Upper lobe of right lung (tissue), 1 donor: ENCODE measurements around the gene TXNRD1. TPM values are rescaled to one million over a fixed set of nuclear protein-coding genes. Genes with fewer than 3 reads are reported as not detected.

ENCODE experiments used
- ATAC-seq: fragments of 200-7000 bp; cut with Tn5 transposase; one replicate; pipeline ENCODE4 v1.9.1; 2020; ENCODE audit warnings: mild to moderate bottlenecking, moderate library complexity
- DNase-seq: peaks from one replicate; pipeline ENCODE4 v3.0.0-alpha.2; 2020
- H3K27ac ChIP-seq: fragments of 200-600 bp; one replicate; pipeline ENCODE4 v1.8.0; 2022
- H3K27me3 ChIP-seq: fragments of 200-600 bp; one replicate; pipeline ENCODE4 v1.8.0; 2022; ENCODE audit warnings: mild to moderate bottlenecking
- H3K36me3 ChIP-seq: fragments of 200-600 bp; one replicate; pipeline ENCODE4 v1.8.0; 2022
- H3K4me1 ChIP-seq: fragments of 200-600 bp; one replicate; pipeline ENCODE4 v1.8.0; 2022
- H3K4me3 ChIP-seq: fragments of 200-600 bp; one replicate; pipeline ENCODE4 v1.8.0; 2022; ENCODE audit warnings: mild to moderate bottlenecking
- H3K9me3 ChIP-seq: fragments of 200-600 bp; one replicate; pipeline ENCODE4 v1.8.0; 2022
- intact Hi-C: fragments of 100-400 bp; cut with DNase I; formaldehyde crosslinking; loops from one replicate; pipeline ENCODE4 v1.11.0; 2022
- total RNA-seq: library from RNA; stranded (reverse); fragmentation: NEBNext Ultra II Directional; extraction: Animal tissue kit (Norgen Biotek cat#: 25700); gene quantifications from one replicate; pipeline ENCODE4 v1.2.1, GENCODE V29; 2021
- TF ChIP-seq, protein P1 (sequence below): fragments of 200-600 bp; IDR thresholded peaks from one replicate; pipeline ENCODE4 v1.8.0; 2022; ENCODE audit warnings: antibody characterized with exemption
- donor health status: DM: no; HTN: yes; CAD: no; lungs with severe emphysema.

TXNRD1 gene
- total RNA-seq, 1 donor from 2014 or later, result 161 TPM

- intact Hi-C loops, result no loop called here
- Histone ChIP-seq H3K4me3 (no peak overlapping the region), H3K4me1 (peaks cover 43% of the 10 kb centered on the region), H3K9me3 (no peaks in the 10 kb centered on the region), H3K27ac (no peak overlapping the region), H3K27me3 (no peaks in the 10 kb centered on the region), H3K36me3 (peaks cover 15% of the 10 kb centered on the region)
- ATAC-seq (no peak), DNase-seq (no peak)
- TF ChIP-seq, protein P1, sequence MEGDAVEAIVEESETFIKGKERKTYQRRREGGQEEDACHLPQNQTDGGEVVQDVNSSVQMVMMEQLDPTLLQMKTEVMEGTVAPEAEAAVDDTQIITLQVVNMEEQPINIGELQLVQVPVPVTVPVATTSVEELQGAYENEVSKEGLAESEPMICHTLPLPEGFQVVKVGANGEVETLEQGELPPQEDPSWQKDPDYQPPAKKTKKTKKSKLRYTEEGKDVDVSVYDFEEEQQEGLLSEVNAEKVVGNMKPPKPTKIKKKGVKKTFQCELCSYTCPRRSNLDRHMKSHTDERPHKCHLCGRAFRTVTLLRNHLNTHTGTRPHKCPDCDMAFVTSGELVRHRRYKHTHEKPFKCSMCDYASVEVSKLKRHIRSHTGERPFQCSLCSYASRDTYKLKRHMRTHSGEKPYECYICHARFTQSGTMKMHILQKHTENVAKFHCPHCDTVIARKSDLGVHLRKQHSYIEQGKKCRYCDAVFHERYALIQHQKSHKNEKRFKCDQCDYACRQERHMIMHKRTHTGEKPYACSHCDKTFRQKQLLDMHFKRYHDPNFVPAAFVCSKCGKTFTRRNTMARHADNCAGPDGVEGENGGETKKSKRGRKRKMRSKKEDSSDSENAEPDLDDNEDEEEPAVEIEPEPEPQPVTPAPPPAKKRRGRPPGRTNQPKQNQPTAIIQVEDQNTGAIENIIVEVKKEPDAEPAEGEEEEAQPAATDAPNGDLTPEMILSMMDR, result no peak
Observed at GRCh38 chr12:104306376-104306775, 90.8 kb downstream of the TXNRD1 start.

DNA sequence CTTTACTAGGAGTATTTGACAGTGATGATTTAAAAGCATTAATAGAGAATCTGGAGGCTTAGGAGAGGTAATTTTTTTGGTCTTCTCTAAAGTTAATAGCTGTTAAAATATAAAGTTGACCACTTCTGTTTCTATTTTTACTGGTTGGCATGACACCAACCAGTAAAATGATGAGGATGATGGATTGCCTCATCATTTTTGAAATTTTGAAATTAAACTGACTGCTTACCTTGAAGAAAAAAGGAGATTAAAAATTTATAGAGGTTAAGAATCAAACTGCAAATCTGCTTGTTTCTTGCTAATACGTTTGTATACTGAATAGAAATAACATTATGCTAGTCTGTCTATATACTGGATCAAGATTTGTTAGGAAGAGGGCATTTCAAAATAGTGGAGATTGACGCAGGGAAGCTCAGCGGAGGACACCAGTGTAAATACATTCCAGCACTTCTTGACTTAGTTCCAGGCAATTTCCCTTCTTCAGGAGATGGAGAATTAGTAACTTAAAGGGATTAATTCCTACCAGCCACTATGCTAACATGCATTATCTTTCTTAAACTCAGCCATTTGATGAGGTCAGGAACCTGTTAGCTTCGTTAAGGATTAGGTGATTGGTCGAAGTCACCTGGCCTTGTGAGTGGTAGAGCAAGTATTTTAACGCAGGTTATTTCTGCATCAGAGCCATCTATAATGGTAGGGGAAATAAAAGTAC lies 91.5 kb downstream of the TXNRD1 start:
- H3K4me3 ChIP-seq, result no peak overlapping the region
- H3K27ac ChIP-seq, result no peak overlapping the region
- intact Hi-C loops, result no loop called here
- ATAC-seq (no peak), DNase-seq (no peak)
- no peaks in the 10 kb centered on the region for H3K27me3 ChIP-seq
- TF ChIP-seq, protein P1, result no peak
- H3K4me1 ChIP-seq, result peaks cover 43% of the 10 kb centered on the region
- peaks cover 23% of the 10 kb centered on the region for H3K36me3 ChIP-seq
- no peaks in the 10 kb centered on the region for H3K9me3 ChIP-seq

DNA sequence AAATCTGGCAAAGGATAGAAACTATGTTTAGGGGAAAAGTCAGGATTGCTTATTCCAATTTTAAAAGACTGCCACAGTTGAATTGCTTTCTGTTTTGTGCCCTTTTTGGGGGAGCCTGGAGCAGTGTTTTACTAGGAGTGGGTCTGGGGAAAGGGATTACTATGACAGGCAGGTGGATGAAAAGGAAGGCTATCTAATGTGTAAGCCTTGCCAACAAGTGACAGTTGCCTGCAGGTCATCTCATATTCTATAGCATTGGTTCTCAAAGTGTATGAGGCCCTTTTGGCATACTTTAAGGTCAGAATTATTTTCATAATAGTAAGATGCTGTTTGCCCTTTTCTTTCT lies 92.0 kb downstream of the TXNRD1 start:
- no peak overlapping the region for H3K27ac ChIP-seq
- peaks cover 28% of the 10 kb centered on the region for H3K36me3 ChIP-seq
- H3K4me3 ChIP-seq, result no peak overlapping the region
- DNase-seq (no peak), ATAC-seq (no peak)
- no peaks in the 10 kb centered on the region for H3K27me3 ChIP-seq
- peaks cover 41% of the 10 kb centered on the region for H3K4me1 ChIP-seq
- H3K9me3 ChIP-seq, result no peaks in the 10 kb centered on the region
- TF ChIP-seq, protein P1, result no peak
- intact Hi-C loops, result no loop called here

GRCh38 chr12:104309446-104309993 lies 93.9 kb downstream of the TXNRD1 start:
- Histone ChIP-seq H3K4me3 (no peak overlapping the region), H3K4me1 (peaks cover 25% of the 10 kb centered on the region), H3K36me3 (peaks cover 45% of the 10 kb centered on the region), H3K27me3 (no peaks in the 10 kb centered on the region), H3K27ac (no peak overlapping the region), H3K9me3 (no peaks in the 10 kb centered on the region)
- no peak for DNase-seq
- ATAC-seq, result no peak
- intact Hi-C loops, result no loop called here
- TF ChIP-seq, protein P1, result no peak

- intact Hi-C loops, result no loop called here
- DNase-seq, result no peak
- ATAC-seq, result no peak
- Histone ChIP-seq H3K4me3 (no peak overlapping the region), H3K9me3 (no peaks in the 10 kb centered on the region), H3K36me3 (peaks cover 50% of the 10 kb centered on the region), H3K4me1 (peaks cover 16% of the 10 kb centered on the region), H3K27ac (no peak overlapping the region), H3K27me3 (no peaks in the 10 kb centered on the region)
- TF ChIP-seq, protein P1, result no peak
Observed at GRCh38 chr12:104310751-104311633, 95.4 kb downstream of the TXNRD1 start.
